ENCODE data around the gene NACC2.

NACC2 gene

GRCh38 chr9:135985889-135986288 lies 109.2 kb downstream of the NACC2 start:
- in situ Hi-C loops (cut with MboI; ENCODE audit: low sequenced_read_pairs, unreplicated experiment): no loop called here
- no peak for TF ChIP-seq CTCF (IDR thresholded peaks at IDR 0.05; ENCODE audit: borderline replicate concordance, control extremely low read depth, extremely low read depth, insufficient read depth, missing control alignments)

GRCh38 chr9:135985459-135985774 lies 109.7 kb downstream of the NACC2 start:
- in situ Hi-C loops (cut with MboI; ENCODE audit: low sequenced_read_pairs, unreplicated experiment): no loop called here
- DNase-seq (ENCODE audit: low spot score): no peak
- TF ChIP-seq CTCF (IDR thresholded peaks at IDR 0.05; ENCODE audit: borderline replicate concordance, control extremely low read depth, extremely low read depth, insufficient read depth, missing control alignments): no peak

More at GRCh38 chr9:135985889-135986288, 109.2 kb downstream of the NACC2 start:
- DNase-seq (ENCODE audit: low spot score): no peak

GRCh38 chr9:135984072-135984710 lies 110.9 kb downstream of the NACC2 start:
- DNase-seq (ENCODE audit: low spot score): no peak
- no peak for TF ChIP-seq CTCF (IDR thresholded peaks at IDR 0.05; ENCODE audit: borderline replicate concordance, control extremely low read depth, extremely low read depth, insufficient read depth, missing control alignments)
- in situ Hi-C loops (cut with MboI; ENCODE audit: low sequenced_read_pairs, unreplicated experiment): no loop called here

GRCh38 chr9:135983208-135984071 lies 111.6 kb downstream of the NACC2 start:
- no peak for TF ChIP-seq CTCF (IDR thresholded peaks at IDR 0.05; ENCODE audit: borderline replicate concordance, control extremely low read depth, extremely low read depth, insufficient read depth, missing control alignments)
- in situ Hi-C loops (cut with MboI; ENCODE audit: low sequenced_read_pairs, unreplicated experiment): no loop called here

GRCh38 chr9:135982499-135983207 lies 112.4 kb downstream of the NACC2 start:
- in situ Hi-C loops (cut with MboI; ENCODE audit: low sequenced_read_pairs, unreplicated experiment): no loop called here
- DNase-seq (ENCODE audit: low spot score): no peak
- TF ChIP-seq CTCF (IDR thresholded peaks at IDR 0.05; ENCODE audit: borderline replicate concordance, control extremely low read depth, extremely low read depth, insufficient read depth, missing control alignments): no peak

More at GRCh38 chr9:135983208-135984071, 111.6 kb downstream of the NACC2 start:
- no peak for DNase-seq (ENCODE audit: low spot score)

GRCh38 chr9:135980926-135981630 lies 114.0 kb downstream of the NACC2 start:
- DNase-seq (ENCODE audit: low spot score): no peak
- TF ChIP-seq CTCF (IDR thresholded peaks at IDR 0.05; ENCODE audit: borderline replicate concordance, control extremely low read depth, extremely low read depth, insufficient read depth, missing control alignments): no peak
- in situ Hi-C loops (cut with MboI; ENCODE audit: low sequenced_read_pairs, unreplicated experiment): no loop called here
